Measurements from ENCODE around the gene NTM. TPM values are rescaled to one million over a fixed set of nuclear protein-coding genes. Genes with fewer than 3 reads are reported as not detected.

The NTM gene
- total and polyA plus RNA-seq, 2 of the 8 experiments (the other 6 are each of a cell fraction or from before 2014, with no cell fraction given): 13.4 to 20.0 TPM

DNA sequence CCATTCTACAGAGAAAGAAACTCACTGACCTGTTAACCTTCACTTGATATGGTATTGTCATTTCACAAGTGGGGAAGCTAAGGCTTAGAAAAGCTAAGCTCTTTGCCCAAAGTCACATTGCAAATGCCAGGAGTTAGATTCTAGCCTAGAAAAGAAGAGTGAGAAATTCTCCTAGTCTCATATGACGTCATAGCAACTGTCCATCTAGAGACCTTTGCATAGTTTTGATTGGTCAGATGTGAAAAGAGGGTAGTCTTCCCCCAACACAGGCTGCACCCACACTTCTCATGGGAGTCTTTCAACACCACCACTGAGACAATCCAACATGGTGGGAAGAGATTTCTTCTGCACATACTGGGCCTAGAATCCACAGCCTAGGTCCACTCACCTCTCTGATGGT lies 197.9 kb downstream of the NTM start:
- Histone ChIP-seq H3K56ac (replicated peaks; ENCODE audit: insufficient read length, low read depth, low read length) (no peak overlapping the region), H3K36me3 (ENCODE audit: control insufficient read depth in 2 of 4, insufficient read depth in 4 of 4, low read length in 3 of 4) (no peaks in the 10 kb centered on the region), H4K5ac (ENCODE audit: insufficient read length, low read depth, low read length) (no peak overlapping the region), H2BK120ac (replicated peaks; ENCODE audit: low read depth, low read length) (no peak overlapping the region), H4K8ac (ENCODE audit: extremely low read depth, insufficient read depth, low read length) (no peak overlapping the region), H3K27ac (ENCODE audit: low read depth, low read length) (no peak overlapping the region), H3K18ac (ENCODE audit: extremely low read depth, low read length) (no peak overlapping the region), H3K4me1 (replicated peaks in 1 of 4; ENCODE audit: control insufficient read depth in 3 of 4, insufficient read depth in 4 of 4, low read length in 3 of 4) (no peaks in the 10 kb centered on the region; a peak in 1 of 7 replicates), H3K4ac (replicated peaks; ENCODE audit: insufficient read length, low read depth, low read length) (no peak overlapping the region), H3K79me1 (ENCODE audit: low read depth, low read length) (no peaks in the 10 kb centered on the region), H2BK15ac (ENCODE audit: low read length) (no peak overlapping the region), H3K23ac (ENCODE audit: insufficient read length) (no peak overlapping the region), H4K91ac (replicated peaks; ENCODE audit: insufficient read length, low read length) (no peak overlapping the region), H2AFZ (ENCODE audit: low read length) (no peak overlapping the region), H3K4me2 (ENCODE audit: insufficient read depth in 1 of 2, low read depth in 2 of 2, low read length in 2 of 2) (no peak overlapping the region), H2AK5ac (ENCODE audit: low read depth, low read length) (no peak overlapping the region), H3K27me3 (replicated peaks in 1 of 4; ENCODE audit: control insufficient read depth in 3 of 4, extremely low read depth in 1 of 4, insufficient read depth in 3 of 4, low read length in 3 of 4) (no peaks in the 10 kb centered on the region), H2BK12ac (ENCODE audit: low read depth, low read length) (no peak overlapping the region), H2BK20ac (ENCODE audit: low read length) (no peak overlapping the region), H3K23me2 (ENCODE audit: low read depth, low read length) (no peaks in the 10 kb centered on the region), H3K79me2 (ENCODE audit: control insufficient read depth in 1 of 2, insufficient read depth in 2 of 2, low read length in 2 of 2) (no peaks in the 10 kb centered on the region), H3K14ac (ENCODE audit: insufficient read length) (no peak overlapping the region), H3K9me3 (ENCODE audit: insufficient read depth in 2 of 2, low read depth in 1 of 2, low read length in 1 of 2) (no peaks in the 10 kb centered on the region), H3K9ac (replicated peaks in 1 of 4; ENCODE audit: extremely low read depth in 1 of 4, low read depth in 3 of 4, low read length in 3 of 4) (no peak overlapping the region), H2BK5ac (ENCODE audit: low read depth, low read length) (no peak overlapping the region), H4K20me1 (replicated peaks in 1 of 2; ENCODE audit: control insufficient read depth in 1 of 2, insufficient read depth in 2 of 2, low read length in 2 of 2) (no peaks in the 10 kb centered on the region), H3K4me3 (ENCODE audit: extremely low read depth in 1 of 4, insufficient read depth in 2 of 4, low read depth in 3 of 4, low read length in 4 of 4) (no peak overlapping the region)
- no peak for FAIRE-seq
- no peak for DNase-seq (ENCODE audit: low read depth in 1 of 2, low spot score in 2 of 2)
- ChIA-PET POLR2A (ENCODE audit: partially characterized antibody) (no interaction called here), CTCF (ENCODE audit: partially characterized antibody) (interaction anchor here (1.6 to 38.6 kb wide), 5 partner anchors 8 to 96 kb away, joined by 5 to 1023 read pairs (median 7); no protein-coding TSS in a partner anchor)
- WGBS, 2 experiments (ENCODE audit: extremely low coverage in 1 of 2, insufficient coverage in 1 of 2, insufficient read length in 1 of 2, insufficient replicate concordance in 2 of 2, low coverage in 1 of 2, low lambda C conversion rate in 2 of 2, missing lambda C conversion rate in 1 of 2): 86% methylated on average over 1 of the region's 1 CpG; no CpG with 5 or more reads in 1 of the 2 experiments
- TF ChIP-seq GABPA (IDR thresholded peaks at IDR 0.05; ENCODE audit: borderline replicate concordance, insufficient read depth, low read length) (no peak), CEBPB (IDR thresholded peaks at IDR 0.05; ENCODE audit: low read depth, low read length) (no peak), E2F6 (IDR thresholded peaks at IDR 0.05) (no peak), RAD21 (IDR thresholded peaks at IDR 0.05 in 1 of 2, conservative IDR thresholded peaks at IDR 0.05 in 1 of 2; ENCODE audit: low read depth in 2 of 2, low read length in 2 of 2) (no peak), SRF (IDR thresholded peaks at IDR 0.05; ENCODE audit: low read depth, low read length) (no peak), BACH1 (IDR thresholded peaks at IDR 0.05; ENCODE audit: low read length) (no peak), POU5F1 (IDR thresholded peaks at IDR 0.05; ENCODE audit: low read depth, low read length) (no peak), POLR2AphosphoS5 (IDR thresholded peaks at IDR 0.05; ENCODE audit: low read depth, low read length) (no peak), KDM4A (IDR thresholded peaks at IDR 0.05; ENCODE audit: low read depth, low read length, severe bottlenecking) (no peak), SP2 (IDR thresholded peaks at IDR 0.05; ENCODE audit: low read length) (no peak), BCL11A (IDR thresholded peaks at IDR 0.05; ENCODE audit: low read depth in 2 of 2, low read length in 2 of 2) (no peak), YY1 (IDR thresholded peaks at IDR 0.05; ENCODE audit: low read depth, low read length) (no peak), EGR1 (IDR thresholded peaks at IDR 0.05; ENCODE audit: borderline replicate concordance, low read depth, low read length) (no peak), TEAD4 (IDR thresholded peaks at IDR 0.05; ENCODE audit: low read depth, low read length) (no peak)
- TF ChIP-seq, protein P1, sequence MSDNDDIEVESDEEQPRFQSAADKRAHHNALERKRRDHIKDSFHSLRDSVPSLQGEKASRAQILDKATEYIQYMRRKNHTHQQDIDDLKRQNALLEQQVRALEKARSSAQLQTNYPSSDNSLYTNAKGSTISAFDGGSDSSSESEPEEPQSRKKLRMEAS (IDR thresholded peaks at IDR 0.05): no peak
